DND-41 (cell line): Measurements from ENCODE around the gene SEMA3B.
"Not testable (repeated sequence)": the region's sequence is repeated elsewhere in the genome, so short reads cannot be mapped to it uniquely, and the experiment has no call there.

Source experiments
- ATAC-seq: fragments of 200-7000 bp; cut with Tn5 transposase; 3 replicates; pipeline ENCODE4 v1.9.1; 2021; ENCODE audit warnings: low read depth; ENCODE audit not compliant: insufficient read depth
- DNase-seq: peaks from one replicate; pipeline ENCODE4 v3.0.0-alpha.2; 2020
- H2AFZ ChIP-seq: 2 replicates; pipeline ENCODE4 v1.6.0; 2012; ENCODE audit warnings: low read depth, low read length
- H3K27ac ChIP-seq: 2 replicates; pipeline ENCODE4 v1.5.1; 2012; ENCODE audit warnings: low read length, inconsistent platforms
- H3K27me3 ChIP-seq: fragments of 200-600 bp; sonication (generic); 2 replicates; pipeline ENCODE4 v1.6.0; 2012; ENCODE audit warnings: low read length, mild to moderate bottlenecking, inconsistent platforms; ENCODE audit not compliant: insufficient read depth, poor library complexity
- H3K36me3 ChIP-seq: 2 replicates; pipeline ENCODE4 v1.5.1; 2012; ENCODE audit warnings: low read length, inconsistent platforms; ENCODE audit not compliant: insufficient read depth
- H3K4me1 ChIP-seq: 2 replicates; pipeline ENCODE4 v1.5.1; 2012; ENCODE audit warnings: mild to moderate bottlenecking, low read length; ENCODE audit not compliant: insufficient read depth
- H3K4me2 ChIP-seq: 2 replicates; pipeline ENCODE4 v1.6.0; 2012; ENCODE audit warnings: mild to moderate bottlenecking, moderate library complexity, low read length, inconsistent platforms; ENCODE audit not compliant: insufficient read depth
- H3K4me3 ChIP-seq, 2 experiments: fragments of 200-600 bp in 1 of 2; shearing (Covaris generic) in 1 of 2; 2 replicates each; pipeline ENCODE4 v1.5.1; 2012 to 2016; ENCODE audit warnings: inconsistent platforms in 2 of 2, low read length in 2 of 2, mild to moderate bottlenecking in 2 of 2, low read depth in 1 of 2, moderate library complexity in 1 of 2
- H3K79me2 ChIP-seq: 2 replicates; pipeline ENCODE4 v1.6.0; 2012; ENCODE audit warnings: low read length, inconsistent platforms; ENCODE audit not compliant: insufficient read depth
- H3K9ac ChIP-seq: 2 replicates; pipeline ENCODE4 v1.6.0; 2012; ENCODE audit warnings: low read depth, mild to moderate bottlenecking, inconsistent platforms, low read length, moderate library complexity
- H3K9me3 ChIP-seq: 2 replicates; pipeline ENCODE4 v1.5.1; 2012; ENCODE audit warnings: low read length, moderate library complexity, mild to moderate bottlenecking, inconsistent platforms; ENCODE audit not compliant: insufficient read depth, severe bottlenecking
- H4K20me1 ChIP-seq: 2 replicates; pipeline ENCODE4 v1.6.0; 2012; ENCODE audit warnings: low read length; ENCODE audit not compliant: insufficient read depth
- CTCF ChIP-seq: IDR thresholded peaks from 2 replicates; pipeline ENCODE4 v1.5.1; 2012; ENCODE audit warnings: borderline replicate concordance, low read length, moderate library complexity, mild to moderate bottlenecking; ENCODE audit not compliant: poor library complexity, severe bottlenecking; ENCODE audit errors: extremely low read depth
- EZH2 ChIP-seq: IDR thresholded peaks from 3 replicates; pipeline ENCODE4 v1.6.1; 2012; ENCODE audit warnings: borderline replicate concordance, low read depth, mild to moderate bottlenecking, moderate library complexity, low read length, inconsistent platforms; ENCODE audit not compliant: severe bottlenecking

Gene SEMA3B

GRCh38 chr3:50261505-50261904 lies 7.4 kb upstream of the SEMA3B start:
- TF ChIP-seq CTCF: no peak
- no peak for TF ChIP-seq EZH2
- peaks cover 8% of the 10 kb centered on the region; the same call in 1 of the 2 replicates for H4K20me1 ChIP-seq
- ATAC-seq (no peak), DNase-seq (no peak)
- peak overlapping the region; percentile 61; the same call in 1 of the 2 replicates for H3K9ac ChIP-seq
- peaks cover 18% of the 10 kb centered on the region for H3K4me1 ChIP-seq
- no peak overlapping the region for H3K4me3 ChIP-seq
- H3K4me2 ChIP-seq: 0 out of 2 replicates have a peak overlapping the region, but pooled peaks have one; percentile 81
- H3K36me3 ChIP-seq: peaks cover 18% of the 10 kb centered on the region
- H3K9me3 ChIP-seq: no peaks in the 10 kb centered on the region
- H3K27ac ChIP-seq: no peak overlapping the region
- no peaks in the 10 kb centered on the region for H3K27me3 ChIP-seq
- H2AFZ ChIP-seq: no peak overlapping the region
- H3K79me2 ChIP-seq: no peaks in the 10 kb centered on the region

GRCh38 chr3:50262200-50262599 lies 6.7 kb upstream of the SEMA3B start:
- not testable (repeated sequence) for H3K79me2 ChIP-seq, H3K9ac ChIP-seq, H3K4me2 ChIP-seq, H3K9me3 ChIP-seq, H3K27me3 ChIP-seq, H3K4me3 ChIP-seq, H4K20me1 ChIP-seq, DNase-seq, H3K27ac ChIP-seq, H2AFZ ChIP-seq, ATAC-seq
- Histone ChIP-seq H3K36me3 (peaks cover 11% of the 10 kb centered on the region), H3K4me1 (peaks cover 18% of the 10 kb centered on the region)

- Histone ChIP-seq H3K36me3 (peaks cover 7% of the 10 kb centered on the region), H2AFZ (no peak overlapping the region), H3K9me3 (no peaks in the 10 kb centered on the region), H3K27me3 (no peaks in the 10 kb centered on the region), H3K4me3 (no peak overlapping the region), H3K27ac (no peak overlapping the region), H3K9ac (no peak overlapping the region), H4K20me1 (no peaks in the 10 kb centered on the region), H3K4me2 (no peak overlapping the region), H3K4me1 (peaks cover 18% of the 10 kb centered on the region), H3K79me2 (no peaks in the 10 kb centered on the region)
- DNase-seq (no peak), ATAC-seq (no peak)
- TF ChIP-seq EZH2 (no peak), CTCF (no peak)
These were observed 6.2 kb upstream of the SEMA3B start for GRCh38 chr3:50262778-50263177.

- Histone ChIP-seq H3K4me2 (no peak overlapping the region), H3K79me2 (no peaks in the 10 kb centered on the region), H4K20me1 (no peaks in the 10 kb centered on the region), H3K27ac (no peak overlapping the region), H2AFZ (no peak overlapping the region), H3K4me1 (peaks cover 18% of the 10 kb centered on the region), H3K4me3 (no peak overlapping the region), H3K9ac (no peak overlapping the region), H3K27me3 (no peaks in the 10 kb centered on the region), H3K36me3 (no peaks in the 10 kb centered on the region), H3K9me3 (no peaks in the 10 kb centered on the region)
- DNase-seq: no peak
- ATAC-seq: no peak
- TF ChIP-seq CTCF (no peak), EZH2 (no peak)
These were observed 5.2 kb upstream of the SEMA3B start for GRCh38 chr3:50263478-50264382.
